MV-4-11 (cell line): ENCODE measurements around the gene TUBA3E.
"Not testable (repeated sequence)": the region's sequence is repeated elsewhere in the genome, so short reads cannot be mapped to it uniquely, and the experiment has no call there.

Experiments
- DNase-seq: peaks from one replicate; lab custom pipeline; 2025; lab: John Stamatoyannopoulos, UW

Gene TUBA3E

GRCh38 chr2:130190237-130190636, 8.0 kb downstream of the TUBA3E start:
- no peak for DNase-seq

DNA sequence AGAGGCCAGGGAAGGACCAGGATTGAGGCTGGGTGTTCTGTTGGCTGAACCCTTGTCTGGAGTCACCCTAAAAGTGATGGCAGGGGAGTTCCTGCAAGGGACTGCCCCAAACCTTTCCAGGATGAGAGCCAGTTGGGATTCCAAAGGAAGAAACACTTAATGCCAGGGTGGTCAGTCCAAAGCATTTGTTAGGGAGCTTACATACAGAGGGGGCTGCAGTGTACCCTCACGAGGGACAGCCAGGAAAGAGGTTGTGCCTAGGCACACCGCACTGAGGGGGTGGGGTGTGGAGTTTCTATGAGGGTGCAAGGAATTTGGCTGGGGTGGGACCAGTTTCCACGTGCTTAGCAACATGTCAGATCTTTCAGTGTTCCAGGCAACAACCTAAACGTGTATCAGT, 9.3 kb downstream of the TUBA3E start:
- not testable (repeated sequence) for DNase-seq

- DNase-seq = not testable (repeated sequence)
These were observed 10.1 kb downstream of the TUBA3E start for GRCh38 chr2:130187859-130188792.

- no peak for DNase-seq
These were observed 11.0 kb downstream of the TUBA3E start for GRCh38 chr2:130187268-130187667.

GRCh38 chr2:130186391-130186790, 11.8 kb downstream of the TUBA3E start:
- DNase-seq = no peak

- DNase-seq = no peak
These were observed 12.3 kb downstream of the TUBA3E start for GRCh38 chr2:130185896-130186295.

DNA sequence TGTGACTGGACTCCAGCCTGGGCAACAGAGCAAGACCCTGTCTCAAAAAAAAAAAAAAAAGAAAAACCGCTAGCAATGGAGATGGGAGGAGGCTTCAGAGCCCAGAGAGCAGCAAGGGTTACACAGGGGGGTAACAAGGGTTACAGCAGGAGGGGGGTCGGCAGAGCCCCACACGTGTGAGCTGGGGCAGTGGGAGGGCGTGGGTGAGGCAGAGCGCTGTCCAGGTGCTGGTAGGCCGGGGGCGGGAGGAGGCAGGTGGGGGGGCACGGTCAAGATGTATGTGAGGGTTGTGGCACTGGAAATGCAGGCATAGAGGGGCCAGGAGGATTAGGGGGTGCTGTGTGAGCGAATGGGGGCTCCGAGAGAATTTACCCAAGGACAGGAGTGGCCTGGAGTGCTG, 12.8 kb downstream of the TUBA3E start:
- DNase-seq = no peak

- DNase-seq = no peak
These were observed 14.5 kb downstream of the TUBA3E start for GRCh38 chr2:130183512-130184373.

DNA sequence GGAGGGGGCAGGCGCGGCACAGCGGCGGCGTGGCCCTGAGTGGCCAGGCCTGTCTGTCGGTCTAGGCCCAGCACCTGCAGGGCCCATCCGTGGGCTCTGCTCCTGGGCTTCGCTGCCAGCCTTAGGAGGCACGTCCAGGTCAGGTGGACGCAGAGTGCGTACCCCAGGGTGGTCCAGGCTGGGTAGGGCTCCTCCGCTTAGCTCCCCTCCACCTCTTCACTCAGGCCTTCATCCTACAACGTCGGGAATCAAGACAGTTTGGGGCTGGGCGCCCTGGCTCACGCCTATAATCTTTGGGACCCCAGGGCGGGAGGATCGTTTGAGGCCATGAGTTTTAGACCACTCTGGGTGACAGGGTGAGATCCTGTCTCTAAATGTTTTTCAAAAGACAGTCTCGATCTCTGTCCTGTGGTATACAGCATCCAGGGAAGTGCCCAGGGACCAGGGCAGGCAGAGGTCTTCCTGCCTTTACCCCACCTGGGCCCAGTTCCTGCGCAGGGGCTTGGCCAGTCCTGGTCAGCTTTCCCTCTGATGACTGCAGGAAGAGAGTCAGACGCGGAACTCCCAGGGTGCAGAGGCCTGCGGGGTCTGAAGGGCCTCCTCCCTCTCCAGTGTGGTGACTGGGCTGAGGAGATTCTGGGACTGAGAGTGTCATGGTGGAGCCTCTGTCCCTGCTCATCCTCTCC, 15.3 kb downstream of the TUBA3E start:
- not testable (repeated sequence) for DNase-seq

- peak; percentile 75 for DNase-seq
These were observed 16.2 kb downstream of the TUBA3E start, which contains the start of gene MZT2B for GRCh38 chr2:130181880-130182682. TSS of gene MZT2B (plus strand) at chr2:130182262. CDS start at chr2:130182283, 21 bp downstream.

DNA sequence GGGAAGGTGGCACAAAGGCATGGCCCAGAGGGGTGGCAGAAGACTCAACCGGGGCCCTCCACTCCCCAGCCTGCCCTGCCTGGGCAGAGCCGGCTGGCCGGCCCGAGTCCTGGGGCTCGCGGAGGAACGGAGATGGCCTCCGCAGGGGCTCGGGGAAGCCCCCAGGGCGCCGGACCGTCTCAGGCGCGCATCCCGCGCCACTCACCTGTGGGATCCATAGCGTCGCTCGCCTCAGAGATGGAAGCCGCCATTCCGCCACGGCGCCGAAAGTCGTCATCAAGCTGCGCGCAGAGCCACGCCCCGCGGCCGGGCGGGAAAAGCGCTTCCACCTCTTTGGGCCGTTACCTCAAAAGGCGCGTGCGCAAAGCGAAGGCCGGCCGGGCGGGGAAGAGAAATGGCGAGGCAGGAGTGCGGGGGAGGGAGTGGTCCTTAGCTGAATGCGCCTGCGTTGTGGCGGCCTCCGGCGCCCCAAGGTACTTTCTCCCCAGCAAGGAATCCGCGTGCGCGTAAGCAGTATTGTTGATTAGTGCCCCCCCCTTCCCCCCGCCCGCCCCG, 16.8 kb downstream of the TUBA3E start, which contains the start of gene SMPD4:
Gene SMPD4 (minus strand): TSS at position 278 of the 555 bp plus-strand sequence. CDS start 5,010 bp downstream, outside the sequence.
- peak; percentile 89 for DNase-seq

DNA sequence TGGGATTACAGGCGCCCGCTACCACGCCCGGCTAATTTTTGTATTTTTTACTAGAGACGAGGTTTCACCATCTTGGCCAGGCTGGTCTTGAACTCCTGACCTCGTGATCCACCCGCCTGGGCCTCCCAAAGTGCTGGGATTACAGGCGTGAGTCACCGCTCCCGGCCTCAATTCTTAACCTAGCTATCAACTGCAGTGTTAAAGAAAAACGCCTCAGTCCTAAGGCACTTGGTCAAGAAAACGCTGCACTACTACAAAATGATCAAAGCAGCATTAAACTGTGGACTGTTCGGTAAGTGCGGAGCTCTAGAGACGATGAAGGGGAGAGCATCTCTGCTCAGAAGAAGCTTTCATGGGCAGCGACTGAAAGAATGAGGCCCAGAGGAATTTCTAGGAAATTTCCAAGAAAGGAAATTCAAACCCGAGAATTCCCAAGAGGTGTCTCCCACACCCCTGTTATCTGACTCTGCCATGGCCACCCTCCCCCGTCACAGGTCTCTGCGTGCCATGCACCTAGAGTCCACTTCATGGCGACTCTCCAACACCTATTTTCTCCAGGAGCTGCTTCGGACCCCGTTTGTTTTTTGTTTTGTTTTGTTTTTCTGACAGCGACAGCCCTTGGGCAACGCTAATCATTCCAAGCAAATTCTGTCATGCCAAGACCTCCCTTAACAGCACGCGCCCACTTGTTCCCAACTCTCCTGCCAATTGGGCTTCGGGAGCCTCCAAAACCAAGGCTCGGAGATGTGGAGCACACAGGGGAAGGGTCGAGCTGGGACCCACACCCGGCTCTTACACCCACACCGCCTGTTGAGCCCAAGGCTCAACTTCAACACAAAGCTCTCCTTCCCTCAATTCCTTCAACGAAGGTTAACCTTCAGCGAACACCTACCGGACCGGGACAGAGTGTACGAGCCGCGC, 17.6 kb downstream of the TUBA3E start:
- DNase-seq = peak; percentile 34

DNA sequence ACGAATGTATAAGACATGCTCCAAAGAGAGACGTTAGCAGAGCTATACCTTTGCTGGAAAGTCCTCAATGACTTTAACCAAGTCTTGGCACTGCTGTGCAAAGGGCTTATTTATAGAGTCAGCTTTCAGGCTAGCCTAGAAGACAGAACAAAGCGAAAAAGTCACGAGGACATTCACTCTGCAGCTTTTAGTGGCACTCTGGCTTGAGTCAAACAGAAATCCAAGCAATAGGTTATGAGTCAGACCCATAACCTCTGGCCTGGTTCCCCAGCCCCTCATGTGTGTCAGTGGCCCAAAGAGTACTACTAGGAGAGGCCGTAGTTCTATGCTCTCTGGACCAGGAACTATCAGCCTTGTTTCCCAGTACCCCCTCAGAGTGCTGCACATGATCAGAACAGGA, 23.4 kb downstream of the TUBA3E start:
- DNase-seq = not testable (repeated sequence)

GRCh38 chr2:130169896-130170295, 28.3 kb downstream of the TUBA3E start:
- no peak for DNase-seq

- DNase-seq = not testable (repeated sequence)
These were observed 29.1 kb downstream of the TUBA3E start for GRCh38 chr2:130169163-130169562.

- not testable (repeated sequence) for DNase-seq
These were observed 31.6 kb downstream of the TUBA3E start for GRCh38 chr2:130166611-130167010.

DNA sequence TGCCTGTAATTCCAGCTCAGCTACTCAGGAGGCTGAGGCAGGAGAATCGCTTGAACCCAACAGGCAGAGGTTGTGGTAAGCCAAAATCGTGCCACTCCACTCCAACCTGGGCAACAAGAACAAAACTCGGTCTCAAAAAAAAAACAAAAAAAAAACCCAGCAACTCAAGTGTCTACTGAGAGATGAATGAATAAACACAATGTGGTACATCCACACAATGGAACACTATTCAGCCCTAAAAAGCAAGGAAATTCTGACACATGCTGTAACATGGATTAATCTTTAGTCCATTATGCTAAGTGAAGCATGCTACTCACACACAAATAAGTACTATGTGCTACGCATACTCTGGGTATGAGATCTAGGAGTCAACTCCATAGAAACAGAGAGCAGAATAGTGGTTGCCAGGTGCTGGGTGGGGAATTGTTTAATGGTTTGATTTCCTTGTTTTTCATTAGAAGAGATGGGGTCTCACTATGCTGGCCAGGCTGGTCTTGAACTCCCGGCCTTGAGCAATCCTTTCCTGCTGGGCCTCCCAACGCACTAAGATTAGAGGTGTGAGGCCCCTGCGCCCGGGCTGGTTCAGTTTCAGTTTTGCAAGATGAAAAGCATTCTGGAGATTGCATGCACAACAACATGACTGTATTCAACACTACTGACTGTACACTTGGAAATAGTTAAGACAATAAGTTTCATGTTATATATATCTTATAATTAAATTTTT, 32.8 kb downstream of the TUBA3E start:
- no peak for DNase-seq

DNA sequence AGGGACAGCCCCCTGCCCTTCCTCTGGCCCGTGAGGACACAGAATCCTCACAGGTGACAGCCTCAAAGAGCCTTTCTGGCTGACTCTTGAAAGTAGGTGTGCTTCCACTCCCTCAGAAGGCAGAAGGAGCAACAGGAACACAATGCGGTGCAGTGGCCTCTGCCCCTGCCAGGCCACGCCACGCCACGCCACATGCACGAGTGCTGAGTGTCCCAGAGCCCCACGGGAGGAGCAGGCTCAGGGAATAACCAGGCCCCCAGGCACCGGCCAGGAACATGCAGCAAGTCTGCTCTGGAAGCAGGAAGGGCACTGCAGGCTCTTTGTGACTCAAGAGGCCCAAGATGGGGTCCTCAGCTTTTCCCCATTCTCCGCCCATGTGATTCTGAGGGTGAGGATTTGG, 35.3 kb downstream of the TUBA3E start:
- no peak for DNase-seq

- DNase-seq = not testable (repeated sequence)
These were observed 35.8 kb downstream of the TUBA3E start for GRCh38 chr2:130162486-130162885.
